ENCODE data around the gene CNTNAP2. TPM values are rescaled to one million over a fixed set of nuclear protein-coding genes. Genes with fewer than 3 reads are reported as not detected.

The CNTNAP2 gene
- total RNA-seq, 1 experiment from 2014 or later = 60.0 TPM

DNA sequence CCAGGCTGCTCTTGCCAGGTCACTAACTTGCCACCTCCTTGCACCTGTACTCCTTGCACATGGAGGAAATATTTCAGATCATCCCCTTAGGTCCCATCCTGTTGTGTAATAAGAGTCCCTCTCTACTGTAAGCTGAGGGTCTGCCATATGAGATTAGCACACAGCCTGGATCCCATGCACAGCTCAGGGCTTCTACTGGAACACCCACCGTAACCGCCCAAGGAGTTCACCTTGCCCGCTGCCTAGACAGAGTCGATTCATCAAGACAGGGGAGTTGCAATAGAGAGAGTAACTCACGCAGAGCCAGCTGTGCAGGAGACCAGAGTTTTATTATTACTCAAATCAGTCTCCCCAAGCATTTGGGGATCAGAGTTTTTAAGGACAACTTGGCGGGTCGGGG lies 1779.5 kb downstream of the CNTNAP2 start:
- BruUV-seq (replicated peaks) = no TSS peak
- no peak for DNase-seq (ENCODE audit: low spot score)
- no peaks in the 10 kb centered on the region for H3K27me3 ChIP-seq (replicated peaks; ENCODE audit: insufficient read depth, low read depth, low read length, poor library complexity)
- no peaks in the 10 kb centered on the region for H3K9me3 ChIP-seq (ENCODE audit: low read depth, low read length, poor library complexity, severe bottlenecking)
- no peaks in the 10 kb centered on the region for H3K4me1 ChIP-seq (ENCODE audit: insufficient read depth, low read length, poor library complexity, severe bottlenecking)
- intact Hi-C loops (cut with micrococcal nuclease; ENCODE audit: unreplicated experiment) = no loop called here
- no peaks in the 10 kb centered on the region for H3K36me3 ChIP-seq (ENCODE audit: insufficient read depth, low read length, poor library complexity, severe bottlenecking)
- TF ChIP-seq EZH2 (IDR thresholded peaks at IDR 0.05; ENCODE audit: borderline replicate concordance, low read depth, low read length, poor library complexity, severe bottlenecking) = no peak
- TF ChIP-seq, protein P1, sequence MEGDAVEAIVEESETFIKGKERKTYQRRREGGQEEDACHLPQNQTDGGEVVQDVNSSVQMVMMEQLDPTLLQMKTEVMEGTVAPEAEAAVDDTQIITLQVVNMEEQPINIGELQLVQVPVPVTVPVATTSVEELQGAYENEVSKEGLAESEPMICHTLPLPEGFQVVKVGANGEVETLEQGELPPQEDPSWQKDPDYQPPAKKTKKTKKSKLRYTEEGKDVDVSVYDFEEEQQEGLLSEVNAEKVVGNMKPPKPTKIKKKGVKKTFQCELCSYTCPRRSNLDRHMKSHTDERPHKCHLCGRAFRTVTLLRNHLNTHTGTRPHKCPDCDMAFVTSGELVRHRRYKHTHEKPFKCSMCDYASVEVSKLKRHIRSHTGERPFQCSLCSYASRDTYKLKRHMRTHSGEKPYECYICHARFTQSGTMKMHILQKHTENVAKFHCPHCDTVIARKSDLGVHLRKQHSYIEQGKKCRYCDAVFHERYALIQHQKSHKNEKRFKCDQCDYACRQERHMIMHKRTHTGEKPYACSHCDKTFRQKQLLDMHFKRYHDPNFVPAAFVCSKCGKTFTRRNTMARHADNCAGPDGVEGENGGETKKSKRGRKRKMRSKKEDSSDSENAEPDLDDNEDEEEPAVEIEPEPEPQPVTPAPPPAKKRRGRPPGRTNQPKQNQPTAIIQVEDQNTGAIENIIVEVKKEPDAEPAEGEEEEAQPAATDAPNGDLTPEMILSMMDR (conservative IDR thresholded peaks at IDR 0.05; ENCODE audit: low read depth, low read length) = no peak
- H3K27ac ChIP-seq (ENCODE audit: low read depth, low read length, poor library complexity, severe bottlenecking) = no peak overlapping the region
- H3K4me3 ChIP-seq (ENCODE audit: low read depth, low read length, poor library complexity, severe bottlenecking) = no peak overlapping the region
- POLR2A ChIA-PET (ENCODE audit: low non-redundant PET) = no interaction called here
- CTCF ChIA-PET = no interaction called here

DNA sequence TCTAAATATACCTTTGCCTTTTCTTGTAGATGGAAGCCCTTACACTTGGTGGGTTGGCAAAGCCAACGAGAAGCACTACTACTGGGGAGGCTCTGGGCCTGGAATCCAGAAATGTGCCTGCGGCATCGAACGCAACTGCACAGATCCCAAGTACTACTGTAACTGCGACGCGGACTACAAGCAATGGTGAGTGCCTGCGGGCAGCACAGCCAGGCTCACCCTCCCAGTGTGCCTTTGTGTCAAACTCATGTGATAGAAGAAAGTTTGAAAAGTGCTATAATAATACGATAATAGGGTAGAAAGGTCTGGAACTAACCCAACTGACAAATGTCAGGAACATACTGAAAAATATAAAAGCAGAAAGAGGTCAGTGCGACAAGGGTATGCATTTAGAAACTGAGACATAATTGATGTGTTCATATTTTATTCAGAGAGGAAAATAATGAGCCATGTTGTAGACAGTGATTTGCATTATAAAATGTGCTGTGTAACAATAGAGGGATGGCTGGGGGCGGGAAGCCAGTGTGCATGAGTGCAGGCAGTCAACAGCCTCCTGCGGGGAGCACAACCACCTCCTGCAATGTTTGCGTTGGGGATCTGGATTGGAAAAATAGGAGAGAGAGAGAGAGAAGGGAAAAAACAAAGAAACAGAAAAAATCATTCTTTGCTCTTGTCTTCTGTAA lies 1787.1 kb downstream of the CNTNAP2 start:
- Histone ChIP-seq H3K4me1 (ENCODE audit: insufficient read depth, low read length, poor library complexity, severe bottlenecking) (no peaks in the 10 kb centered on the region), H3K27me3 (replicated peaks; ENCODE audit: insufficient read depth, low read depth, low read length, poor library complexity) (no peaks in the 10 kb centered on the region), H3K9me3 (ENCODE audit: low read depth, low read length, poor library complexity, severe bottlenecking) (no peaks in the 10 kb centered on the region), H3K27ac (ENCODE audit: low read depth, low read length, poor library complexity, severe bottlenecking) (no peak overlapping the region), H3K36me3 (ENCODE audit: insufficient read depth, low read length, poor library complexity, severe bottlenecking) (no peaks in the 10 kb centered on the region), H3K4me3 (ENCODE audit: low read depth, low read length, poor library complexity, severe bottlenecking) (no peak overlapping the region)
- no TSS peak for BruUV-seq (replicated peaks)
- POLR2A ChIA-PET (ENCODE audit: low non-redundant PET) = no interaction called here
- DNase-seq (ENCODE audit: low spot score) = no peak
- TF ChIP-seq, protein P1 (conservative IDR thresholded peaks at IDR 0.05; ENCODE audit: low read depth, low read length) = no peak
- intact Hi-C loops (cut with micrococcal nuclease; ENCODE audit: unreplicated experiment) = no loop called here
- CTCF ChIA-PET = no interaction called here

DNA sequence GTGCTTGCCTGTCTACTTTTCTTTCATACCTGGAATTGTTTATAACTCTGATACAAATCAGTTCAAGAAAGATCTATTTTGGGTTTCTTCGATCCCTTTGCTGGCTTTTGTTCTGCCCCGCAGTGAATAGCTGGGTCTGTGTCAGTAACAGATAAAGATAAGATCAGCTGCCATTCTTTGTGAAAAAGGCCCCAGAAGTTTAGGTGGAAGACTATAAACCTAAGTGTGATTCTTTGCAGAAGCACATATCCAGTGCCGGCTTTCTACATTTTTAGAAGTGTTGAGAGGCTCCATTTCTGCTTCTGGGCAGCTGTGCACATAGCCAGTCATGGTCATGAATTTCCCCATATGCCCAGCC lies 1787.6 kb downstream of the CNTNAP2 start:
- BruUV-seq (replicated peaks) = no TSS peak
- TF ChIP-seq, protein P1 (conservative IDR thresholded peaks at IDR 0.05; ENCODE audit: low read depth, low read length) = no peak
- TF ChIP-seq EZH2 (IDR thresholded peaks at IDR 0.05; ENCODE audit: borderline replicate concordance, low read depth, low read length, poor library complexity, severe bottlenecking) = no peak
- ChIA-PET CTCF (no interaction called here), POLR2A (ENCODE audit: low non-redundant PET) (no interaction called here)
- DNase-seq (ENCODE audit: low spot score) = no peak
- Histone ChIP-seq H3K27me3 (replicated peaks; ENCODE audit: insufficient read depth, low read depth, low read length, poor library complexity) (no peaks in the 10 kb centered on the region), H3K4me3 (ENCODE audit: low read depth, low read length, poor library complexity, severe bottlenecking) (no peak overlapping the region), H3K27ac (ENCODE audit: low read depth, low read length, poor library complexity, severe bottlenecking) (no peak overlapping the region), H3K9me3 (ENCODE audit: low read depth, low read length, poor library complexity, severe bottlenecking) (no peaks in the 10 kb centered on the region), H3K4me1 (ENCODE audit: insufficient read depth, low read length, poor library complexity, severe bottlenecking) (no peaks in the 10 kb centered on the region), H3K36me3 (ENCODE audit: insufficient read depth, low read length, poor library complexity, severe bottlenecking) (no peaks in the 10 kb centered on the region)
- intact Hi-C loops (cut with micrococcal nuclease; ENCODE audit: unreplicated experiment) = no loop called here
